ENCODE data around the gene ZNF521. TPM values are rescaled to one million over a fixed set of nuclear protein-coding genes. Genes with fewer than 3 reads are reported as not detected.

ZNF521 gene
- total RNA-seq, 1 donor from 2014 or later: 48.0 TPM

- H3K4me2 ChIP-seq (ENCODE audit: low read length): no peak overlapping the region
- H4K20me1 ChIP-seq (ENCODE audit: insufficient read depth, low read length): no peaks in the 10 kb centered on the region
- no peaks in the 10 kb centered on the region for H3K4me1 ChIP-seq (ENCODE audit: insufficient read depth, low read length)
- Mint-ChIP-seq H3K36me3 (ENCODE audit: low read depth, unreplicated experiment) (no peaks in the 10 kb centered on the region), H3K27ac (ENCODE audit: unreplicated experiment) (no peak overlapping the region), H3K4me3 (ENCODE audit: unreplicated experiment) (no peak overlapping the region), H3K4me1 (ENCODE audit: low read depth, unreplicated experiment) (peaks cover 10% of the 10 kb centered on the region), H3K9me3 (ENCODE audit: unreplicated experiment) (no peaks in the 10 kb centered on the region), H3K27me3 (ENCODE audit: low read depth, unreplicated experiment) (no peaks in the 10 kb centered on the region)
- FAIRE-seq: no peak
- no peak overlapping the region for H2AFZ ChIP-seq (ENCODE audit: low read depth, low read length)
- no peak overlapping the region for H3K4me3 ChIP-seq (ENCODE audit: insufficient read depth, low read depth, low read length)
- TF ChIP-seq EZH2 (IDR thresholded peaks at IDR 0.05; ENCODE audit: insufficient read depth, low read length): no peak
- no peak for TF ChIP-seq CTCF (IDR thresholded peaks at IDR 0.05; ENCODE audit: insufficient read depth, low read depth, low read length)
- H3K79me2 ChIP-seq (ENCODE audit: insufficient read depth, low read length): no peaks in the 10 kb centered on the region
- no peak for DNase-seq (ENCODE audit: low read depth)
- H3K9ac ChIP-seq (ENCODE audit: low read length): no peak overlapping the region
- H3K27ac ChIP-seq (ENCODE audit: low read depth, low read length): no peak overlapping the region
- no peaks in the 10 kb centered on the region for H3K9me3 ChIP-seq (ENCODE audit: insufficient read depth, low read depth, low read length)
- no peaks in the 10 kb centered on the region for H3K27me3 ChIP-seq (ENCODE audit: insufficient read depth, low read length)
- no peaks in the 10 kb centered on the region for H3K36me3 ChIP-seq (ENCODE audit: insufficient read depth, low read length)
Measured at GRCh38 chr18:25181581-25181980, 170.4 kb downstream of the ZNF521 start.

- H3K9ac ChIP-seq (ENCODE audit: low read length): no peak overlapping the region
- no peak overlapping the region for H3K27ac ChIP-seq (ENCODE audit: low read depth, low read length)
- Mint-ChIP-seq H3K27ac (ENCODE audit: unreplicated experiment) (no peak overlapping the region), H3K4me3 (ENCODE audit: unreplicated experiment) (no peak overlapping the region), H3K9me3 (ENCODE audit: unreplicated experiment) (no peaks in the 10 kb centered on the region), H3K4me1 (ENCODE audit: low read depth, unreplicated experiment) (peaks cover 10% of the 10 kb centered on the region), H3K36me3 (ENCODE audit: low read depth, unreplicated experiment) (no peaks in the 10 kb centered on the region), H3K27me3 (ENCODE audit: low read depth, unreplicated experiment) (no peaks in the 10 kb centered on the region)
- no peaks in the 10 kb centered on the region for H3K36me3 ChIP-seq (ENCODE audit: insufficient read depth, low read length)
- H2AFZ ChIP-seq (ENCODE audit: low read depth, low read length): no peak overlapping the region
- H3K4me3 ChIP-seq (ENCODE audit: insufficient read depth, low read depth, low read length): no peak overlapping the region
- no peaks in the 10 kb centered on the region for H4K20me1 ChIP-seq (ENCODE audit: insufficient read depth, low read length)
- no peaks in the 10 kb centered on the region for H3K4me1 ChIP-seq (ENCODE audit: insufficient read depth, low read length)
- FAIRE-seq (no peak), DNase-seq (ENCODE audit: low read depth) (no peak)
- H3K79me2 ChIP-seq (ENCODE audit: insufficient read depth, low read length): no peaks in the 10 kb centered on the region
- no peak for TF ChIP-seq EZH2 (IDR thresholded peaks at IDR 0.05; ENCODE audit: insufficient read depth, low read length)
- no peak for TF ChIP-seq CTCF (IDR thresholded peaks at IDR 0.05; ENCODE audit: insufficient read depth, low read depth, low read length)
- no peaks in the 10 kb centered on the region for H3K9me3 ChIP-seq (ENCODE audit: insufficient read depth, low read depth, low read length)
- no peaks in the 10 kb centered on the region for H3K27me3 ChIP-seq (ENCODE audit: insufficient read depth, low read length)
- no peak overlapping the region for H3K4me2 ChIP-seq (ENCODE audit: low read length)
Measured at GRCh38 chr18:25180973-25181548, 170.9 kb downstream of the ZNF521 start.

DNA sequence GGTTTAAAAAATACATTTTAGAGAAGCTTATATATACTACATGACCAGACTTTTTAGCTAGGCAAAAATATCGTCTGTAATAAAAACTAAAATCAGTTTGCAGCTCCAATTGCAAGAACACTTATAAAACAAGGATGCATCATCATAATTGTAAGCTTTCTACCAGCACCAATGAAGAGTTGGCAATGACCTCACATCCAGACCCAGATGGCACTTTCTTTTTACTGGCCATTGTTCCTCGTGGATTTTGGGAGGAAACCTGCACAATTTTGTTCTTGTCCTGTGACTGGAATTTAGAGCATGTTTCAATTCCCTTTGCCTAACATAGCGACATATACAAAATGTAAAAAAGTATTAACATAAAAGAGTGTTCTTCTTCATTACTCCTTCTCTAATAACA, 174.3 kb downstream of the ZNF521 start:
- Histone ChIP-seq H3K9ac (ENCODE audit: low read length) (no peak overlapping the region), H3K4me3 (ENCODE audit: insufficient read depth, low read depth, low read length) (no peak overlapping the region), H3K36me3 (ENCODE audit: insufficient read depth, low read length) (no peaks in the 10 kb centered on the region), H3K4me1 (ENCODE audit: insufficient read depth, low read length) (no peaks in the 10 kb centered on the region), H3K27me3 (ENCODE audit: insufficient read depth, low read length) (no peaks in the 10 kb centered on the region), H3K79me2 (ENCODE audit: insufficient read depth, low read length) (no peaks in the 10 kb centered on the region), H4K20me1 (ENCODE audit: insufficient read depth, low read length) (no peaks in the 10 kb centered on the region), H3K9me3 (ENCODE audit: insufficient read depth, low read depth, low read length) (no peaks in the 10 kb centered on the region), H3K27ac (ENCODE audit: low read depth, low read length) (no peak overlapping the region), H3K4me2 (ENCODE audit: low read length) (no peak overlapping the region), H2AFZ (ENCODE audit: low read depth, low read length) (no peak overlapping the region)
- H3K4me3 Mint-ChIP-seq (ENCODE audit: unreplicated experiment): no peak overlapping the region
- DNase-seq (ENCODE audit: low read depth) (no peak), FAIRE-seq (no peak)
- H3K36me3 Mint-ChIP-seq (ENCODE audit: low read depth, unreplicated experiment): no peaks in the 10 kb centered on the region
- H3K27ac Mint-ChIP-seq (ENCODE audit: unreplicated experiment): no peak overlapping the region
- H3K4me1 Mint-ChIP-seq (ENCODE audit: low read depth, unreplicated experiment): peaks cover 10% of the 10 kb centered on the region
- no peaks in the 10 kb centered on the region for H3K27me3 Mint-ChIP-seq (ENCODE audit: low read depth, unreplicated experiment)
- TF ChIP-seq EZH2 (IDR thresholded peaks at IDR 0.05; ENCODE audit: insufficient read depth, low read length) (no peak), CTCF (IDR thresholded peaks at IDR 0.05; ENCODE audit: insufficient read depth, low read depth, low read length) (no peak)
- no peaks in the 10 kb centered on the region for H3K9me3 Mint-ChIP-seq (ENCODE audit: unreplicated experiment)
